Pancreas (tissue), 10 donors: ENCODE measurements around the gene PKM. TPM values are rescaled to one million over a fixed set of nuclear protein-coding genes. Genes with fewer than 3 reads are reported as not detected.

Source experiments
- ATAC-seq, 4 donors: fragments of 200-7000 bp; cut with Tn5 transposase; one replicate each; pipeline versions ENCODE4 v1.8.0 to v1.9.1; 2020; ENCODE audit warnings: mild to moderate bottlenecking in 4 of 4, moderate library complexity in 4 of 4
- DNase-seq, 6 donors: peaks; one replicate each; pipeline ENCODE4 v3.0.0-alpha.2; 2020
- FAIRE-seq: peaks from 2 replicates; lab custom pipeline; 2012; peaks lifted over from hg19 to GRCh38; lab: Jason Lieb, UNC
- H3K27ac ChIP-seq, 4 donors: fragments of 200-600 bp; sonication (generic); 1 replicate in 3 of 4; 2 replicates in 1 of 4; pipeline versions ENCODE4 v1.5.0 to v1.8.0; 2020
- H3K27me3 ChIP-seq, 4 donors: fragments of 200-600 bp; one replicate each; pipeline ENCODE4 v1.8.0; 2021
- H3K36me3 ChIP-seq, 3 donors: fragments of 200-600 bp; sonication (generic) in 1 of 3; one replicate each; pipeline versions ENCODE4 v1.5.0 to v1.8.0; 2020 to 2021
- H3K4me1 ChIP-seq, 3 donors: fragments of 200-600 bp; one replicate each; pipeline ENCODE4 v1.8.0; 2021
- H3K4me3 ChIP-seq, 4 donors: fragments of 200-600 bp; sonication (generic) in 2 of 4; one replicate each; pipeline versions ENCODE4 v1.5.0 to v1.8.0; 2020 to 2021
- H3K9me3 ChIP-seq, 4 donors: fragments of 200-600 bp; one replicate each; pipeline ENCODE4 v1.8.0; 2021
- WGBS, 2 donors: extraction: QIAGEN DNeasy Blood & Tissue Kit; methylation state at CpG; one replicate each; pipeline ENCODE4 v1.1.7; 2013; 5-methylcytosine and 5-hydroxymethylcytosine counted together
- intact Hi-C, 3 donors: fragments of 100-400 bp; cut with DNase I; formaldehyde crosslinking; loops; one replicate each; pipeline versions ENCODE4 v1.11.1 to v1.14.2; 2022
- polyA plus RNA-seq, 2 donors: library from polyadenylated mRNA; stranded (reverse); fragments of 200-250 nt; gene quantifications; one replicate each; pipeline ENCODE4 v1.2.3, GENCODE V29; 2013
- total RNA-seq, 6 donors: library from RNA; stranded (reverse); fragmentation: NEBNext Ultra II Directional in 4 of 6; extraction: Animal tissue kit (Norgen Biotek cat#: 25700) in 4 of 6; gene quantifications; one replicate each; pipeline versions ENCODE4 v1.2.1 to v1.2.4, GENCODE V29; 2021 to 2023
- TF ChIP-seq, protein P1 (sequence below), 4 donors: fragments of 200-600 bp; sonication (generic) in 3 of 4; IDR thresholded peaks; one replicate each; pipeline versions ENCODE4 v1.5.0 to v1.8.0; 2021; ENCODE audit warnings: antibody characterized with exemption in 4 of 4
- donor health status: healthy with polysubstance abuse.
- donor health status: DM: no; HTN: no; CAD: no; lungs with moderate emphysema.
- donor health status: DM: no; HTN: no; CAD: no.
- donor health status: control.
- donor health status: control.
- donor health status: Bipolar disorder and iron deficiency.
- donor health status: DM: yes; HTN: yes; CAD: no.
- donor health status: DM: no; HTN: no; CAD: no.
- donor health status: DM: no; HTN: no; CAD: no.
- donor health status: DM: yes; HTN: yes; CAD: no.

The PKM gene
- total and polyA plus RNA-seq, 8 donors: 61.8 to 219 (median 110) TPM

DNA sequence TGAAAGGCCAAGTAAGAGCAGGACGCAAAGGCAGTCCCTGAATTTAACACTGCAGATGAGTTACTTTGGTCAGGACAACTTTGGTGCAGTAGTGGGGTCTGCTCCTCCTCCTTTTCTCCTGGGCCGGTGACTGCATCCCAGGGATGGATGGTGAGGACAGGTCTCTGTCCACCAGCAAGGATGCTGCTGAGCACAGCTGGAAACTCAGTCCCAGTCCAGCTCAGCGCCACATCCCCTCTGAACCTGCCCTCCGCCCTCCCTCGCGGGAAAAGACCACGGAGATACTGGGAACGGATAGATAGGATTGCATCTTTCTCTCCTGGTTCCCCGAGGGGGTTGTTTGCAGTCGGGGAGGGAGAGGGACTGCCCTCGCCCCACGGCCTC, 47.2 kb downstream of the PKM start:
- intact Hi-C loops: no loop called here
- ATAC-seq (peak in 2 of 4 donors; percentile 17 to 27), FAIRE-seq (no peak), DNase-seq (no peak)
- 33 to 37% methylated on average over 10 to 12 of the region's 12 CpGs for WGBS, 2 donors
- no peak overlapping the region for H3K27ac ChIP-seq
- no peaks in the 10 kb centered on the region for H3K9me3 ChIP-seq
- TF ChIP-seq, protein P1, sequence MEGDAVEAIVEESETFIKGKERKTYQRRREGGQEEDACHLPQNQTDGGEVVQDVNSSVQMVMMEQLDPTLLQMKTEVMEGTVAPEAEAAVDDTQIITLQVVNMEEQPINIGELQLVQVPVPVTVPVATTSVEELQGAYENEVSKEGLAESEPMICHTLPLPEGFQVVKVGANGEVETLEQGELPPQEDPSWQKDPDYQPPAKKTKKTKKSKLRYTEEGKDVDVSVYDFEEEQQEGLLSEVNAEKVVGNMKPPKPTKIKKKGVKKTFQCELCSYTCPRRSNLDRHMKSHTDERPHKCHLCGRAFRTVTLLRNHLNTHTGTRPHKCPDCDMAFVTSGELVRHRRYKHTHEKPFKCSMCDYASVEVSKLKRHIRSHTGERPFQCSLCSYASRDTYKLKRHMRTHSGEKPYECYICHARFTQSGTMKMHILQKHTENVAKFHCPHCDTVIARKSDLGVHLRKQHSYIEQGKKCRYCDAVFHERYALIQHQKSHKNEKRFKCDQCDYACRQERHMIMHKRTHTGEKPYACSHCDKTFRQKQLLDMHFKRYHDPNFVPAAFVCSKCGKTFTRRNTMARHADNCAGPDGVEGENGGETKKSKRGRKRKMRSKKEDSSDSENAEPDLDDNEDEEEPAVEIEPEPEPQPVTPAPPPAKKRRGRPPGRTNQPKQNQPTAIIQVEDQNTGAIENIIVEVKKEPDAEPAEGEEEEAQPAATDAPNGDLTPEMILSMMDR (IDR thresholded peaks at IDR 0.05): no peak
- H3K36me3 ChIP-seq: no peaks in the 10 kb centered on the region
- peaks cover 0 to 6% (median 0%) of the 10 kb centered on the region in 3 donors for H3K4me1 ChIP-seq
- H3K27me3 ChIP-seq: peaks cover 0 to 8% (median 0%) of the 10 kb centered on the region in 4 donors
- H3K4me3 ChIP-seq: peak overlapping the region in 1 of 4 donors; percentile 22

DNA sequence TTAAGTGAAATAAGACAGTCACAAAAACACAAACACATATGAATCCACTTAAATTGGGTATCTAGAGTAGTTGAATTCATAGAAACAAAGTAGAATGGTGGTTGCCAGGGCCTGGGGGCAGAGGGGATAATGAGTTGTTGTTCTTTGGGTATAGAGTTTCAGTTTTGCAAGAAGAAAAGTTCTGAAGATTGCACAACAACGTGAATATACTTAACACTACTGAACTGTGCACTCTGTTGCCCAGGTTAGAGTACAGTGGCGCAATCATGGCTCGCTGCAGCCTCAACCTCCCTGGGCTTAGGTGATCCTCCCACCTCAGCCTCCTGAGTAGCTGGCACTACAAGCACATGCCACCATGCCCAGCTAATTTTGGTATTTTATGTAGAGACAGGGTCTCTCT, 48.3 kb downstream of the PKM start:
- DNase-seq (no peak), ATAC-seq (no peak), FAIRE-seq (no peak)
- H3K4me1 ChIP-seq: peaks cover 0 to 6% (median 0%) of the 10 kb centered on the region in 3 donors
- WGBS, 2 donors: 80 to 84% methylated on average over 3 of the region's 3 CpGs
- H3K9me3 ChIP-seq: no peaks in the 10 kb centered on the region
- TF ChIP-seq, protein P1 (IDR thresholded peaks at IDR 0.05): no peak
- no peak overlapping the region for H3K4me3 ChIP-seq
- intact Hi-C loops: no loop called here
- peaks cover 0 to 2% (median 0%) of the 10 kb centered on the region in 4 donors for H3K27me3 ChIP-seq
- H3K36me3 ChIP-seq: no peaks in the 10 kb centered on the region
- no peak overlapping the region for H3K27ac ChIP-seq

DNA sequence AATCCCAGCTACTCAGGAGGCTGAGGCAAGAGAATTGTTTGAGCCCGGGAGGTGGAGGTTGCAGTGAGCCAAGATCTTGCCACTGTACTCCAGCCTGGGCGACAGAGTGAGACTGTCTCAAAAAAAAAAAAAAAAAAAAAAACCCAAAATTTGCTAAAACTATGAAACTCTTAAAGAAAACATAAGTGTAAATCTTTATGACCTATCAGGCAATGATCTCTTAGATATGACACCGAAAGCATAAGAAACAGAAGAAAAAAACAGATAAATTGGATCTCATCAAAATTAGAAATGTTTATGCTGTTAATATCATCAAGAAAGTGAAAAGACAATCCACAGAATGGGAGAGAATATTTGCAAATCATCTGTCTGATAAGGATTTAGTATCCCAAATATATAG, 48.7 kb downstream of the PKM start:
- Histone ChIP-seq H3K4me1 (peaks cover 0 to 6% (median 0%) of the 10 kb centered on the region in 3 donors), H3K36me3 (no peaks in the 10 kb centered on the region), H3K27ac (no peak overlapping the region), H3K27me3 (no peaks in the 10 kb centered on the region), H3K4me3 (no peak overlapping the region), H3K9me3 (no peaks in the 10 kb centered on the region)
- no peak for FAIRE-seq
- no peak for DNase-seq
- intact Hi-C loops: no loop called here
- TF ChIP-seq, protein P1 (IDR thresholded peaks at IDR 0.05): no peak
- 82 to 90% methylated on average over 3 of the region's 3 CpGs for WGBS, 2 donors
- no peak for ATAC-seq

DNA sequence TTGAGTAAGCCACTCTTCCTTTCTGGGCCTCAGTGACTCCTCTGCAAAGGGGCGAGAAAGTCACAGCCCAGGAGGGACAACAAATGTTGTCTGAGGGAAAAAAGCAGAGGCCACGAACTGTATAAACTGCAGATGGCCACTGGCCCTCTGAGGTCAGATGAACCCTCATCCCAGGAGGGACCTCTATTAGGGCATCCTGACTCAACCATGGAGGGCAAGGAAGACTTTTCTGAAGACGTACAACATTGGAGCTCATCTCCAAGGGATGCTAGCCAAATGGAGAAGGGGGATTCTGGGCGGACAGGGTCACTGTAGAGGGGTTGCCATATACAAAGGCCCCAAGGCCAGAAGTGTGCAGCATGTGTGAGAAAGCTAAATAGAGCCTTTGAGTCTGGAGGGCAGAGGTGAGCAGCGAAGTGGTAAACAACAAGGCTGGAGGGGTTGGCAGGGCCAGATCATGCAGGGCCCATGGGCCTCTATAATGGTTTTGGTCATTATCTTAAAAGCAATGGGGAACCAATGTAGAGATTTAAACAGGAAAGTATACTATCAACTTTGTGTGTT, 50.1 kb downstream of the PKM start:
- TF ChIP-seq, protein P1 (IDR thresholded peaks at IDR 0.05): no peak
- H3K27ac ChIP-seq: no peak overlapping the region
- no peaks in the 10 kb centered on the region for H3K27me3 ChIP-seq
- FAIRE-seq: no peak
- intact Hi-C loops: no loop called here
- no peaks in the 10 kb centered on the region for H3K36me3 ChIP-seq
- ATAC-seq: no peak
- no peak overlapping the region for H3K4me3 ChIP-seq
- DNase-seq: no peak
- WGBS, 2 donors: 75 to 84% methylated on average over 5 of the region's 5 CpGs
- H3K9me3 ChIP-seq: no peaks in the 10 kb centered on the region
- peaks cover 0 to 6% (median 0%) of the 10 kb centered on the region in 3 donors for H3K4me1 ChIP-seq

DNA sequence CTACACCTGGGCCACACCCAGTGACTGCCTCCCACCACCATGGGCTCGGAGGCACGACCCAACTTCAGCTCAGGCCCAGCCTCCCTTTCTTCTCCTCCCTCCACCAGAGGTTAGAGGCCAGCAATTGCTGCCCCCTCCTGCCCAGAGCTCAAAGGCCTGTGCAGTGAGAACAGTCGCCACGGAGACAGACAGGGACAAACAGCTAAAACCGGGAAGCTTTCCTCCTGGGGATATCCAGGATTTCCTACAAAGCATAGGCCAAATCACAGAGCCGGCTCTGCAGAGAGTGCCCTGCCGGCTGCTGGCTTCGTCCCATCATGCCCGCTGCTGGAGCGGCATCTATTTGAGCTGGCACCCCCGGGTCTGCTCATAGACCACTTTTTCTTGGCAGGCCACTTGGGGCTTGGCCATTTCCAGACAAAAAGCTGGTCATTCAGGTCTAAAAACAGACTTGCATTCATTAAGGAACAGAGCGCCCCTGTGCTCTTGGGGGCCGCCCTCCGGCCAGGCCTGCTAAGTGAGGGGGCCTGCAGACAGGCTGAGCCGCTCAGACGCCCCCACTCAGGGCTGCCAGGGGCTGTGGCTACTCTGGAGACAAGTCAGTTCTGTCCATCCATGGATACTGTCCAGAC, 50.9 kb downstream of the PKM start:
- no peaks in the 10 kb centered on the region for H3K9me3 ChIP-seq
- TF ChIP-seq, protein P1 (IDR thresholded peaks at IDR 0.05): no peak
- DNase-seq (no peak), ATAC-seq (peak in 2 of 4 donors; percentile 23 to 49), FAIRE-seq (no peak)
- H3K27me3 ChIP-seq: no peaks in the 10 kb centered on the region
- H3K36me3 ChIP-seq: no peaks in the 10 kb centered on the region
- 55 to 58% methylated on average over 16 of the region's 16 CpGs for WGBS, 2 donors
- H3K4me3 ChIP-seq: no peak overlapping the region
- H3K27ac ChIP-seq: no peak overlapping the region
- H3K4me1 ChIP-seq: peaks cover 0 to 6% (median 0%) of the 10 kb centered on the region in 3 donors
- intact Hi-C loops: no loop called here
